Endothelial cell of umbilical vein (primary cell): Measurements from ENCODE around the gene XYLT1. TPM values are rescaled to one million over a fixed set of nuclear protein-coding genes. Genes with fewer than 3 reads are reported as not detected.

Experiments
- BruUV-seq: library from RNA; stranded (reverse); fragments of 400-500 nt; replicated peaks from 2 replicates; lab custom pipeline; 2021; lab: Mats Ljungman, UMichigan
- CTCF ChIA-PET: fragments of 300-600, 350-600 bp; sonication (Branson Sonifier 250); formaldehyde crosslinking; loops from one replicate; lab custom pipeline; 2021; ENCODE audit warnings: antibody characterized with exemption, inconsistent platforms; lab: Charles Lee
- POLR2A ChIA-PET: fragments of 300-600, 350-600 bp; sonication (Branson Sonifier 250); formaldehyde crosslinking; loops from one replicate; lab custom pipeline; 2021; ENCODE audit warnings: antibody characterized with exemption, inconsistent platforms; lab: Charles Lee
- DNase-seq: peaks from one replicate; pipeline ENCODE4 v3.0.0-alpha.2; 2011; ENCODE audit warnings: low read depth, low spot score
- FAIRE-seq: peaks from 2 replicates; lab custom pipeline; 2011; peaks lifted over from hg19 to GRCh38; lab: Jason Lieb, UNC
- H2AFZ ChIP-seq: 2 replicates; pipeline ENCODE4 v1.6.0; 2012; ENCODE audit warnings: low read depth, low read length, control low read depth, inconsistent platforms
- H3K27ac ChIP-seq: 2 replicates; pipeline ENCODE4 v1.5.1; 2011; ENCODE audit warnings: low read depth, mild to moderate bottlenecking, control low read depth, low read length, moderate library complexity; ENCODE audit not compliant: insufficient read depth
- H3K27me3 ChIP-seq, 2 experiments: 2 replicates each; pipeline versions ENCODE4 v1.6.0 to v1.6.1; 2011; ENCODE audit warnings: low read length in 2 of 2, mixed read lengths in 1 of 2; ENCODE audit not compliant: control insufficient read depth in 2 of 2, insufficient read depth in 2 of 2
- H3K36me3 ChIP-seq, 2 experiments: 2 replicates in 1 of 2; 3 replicates in 1 of 2; pipeline ENCODE4 v1.5.1; 2011; ENCODE audit warnings: low read length in 2 of 2, mild to moderate bottlenecking in 1 of 2, moderate library complexity in 1 of 2; ENCODE audit not compliant: control insufficient read depth in 2 of 2, insufficient read depth in 2 of 2; ENCODE audit errors: extremely low read depth in 1 of 2
- H3K4me1 ChIP-seq: 3 replicates; pipeline ENCODE4 v1.5.1; 2011; ENCODE audit warnings: mild to moderate bottlenecking, low read length; ENCODE audit not compliant: control insufficient read depth, insufficient read depth; ENCODE audit errors: extremely low read depth
- H3K4me2 ChIP-seq: 2 replicates; pipeline ENCODE4 v1.6.1; 2011; ENCODE audit warnings: low read length, control low read depth, mixed read lengths; ENCODE audit not compliant: insufficient read depth
- H3K4me3 ChIP-seq, 3 experiments: fragments of 200-600 bp in 1 of 3; sonication (generic), shearing (Covaris generic) in 1 of 3; replicated peaks in 1 of 3; 2 replicates each; pipeline ENCODE4 v1.5.1; 2011 to 2016; ENCODE audit warnings: control low read depth in 3 of 3, low read length in 3 of 3, mild to moderate bottlenecking in 2 of 3, inconsistent platforms in 1 of 3, low read depth in 1 of 3, moderate library complexity in 1 of 3; ENCODE audit not compliant: insufficient read depth in 1 of 3
- H3K79me2 ChIP-seq: 2 replicates; pipeline ENCODE4 v1.6.0; 2012; ENCODE audit warnings: low read length, inconsistent platforms; ENCODE audit not compliant: control insufficient read depth, insufficient read depth
- H3K9ac ChIP-seq: replicated peaks from 2 replicates; pipeline ENCODE3; 2011; ENCODE audit warnings: low read length, control low read depth; ENCODE audit not compliant: insufficient read depth; ENCODE audit errors: extremely low read depth
- H3K9me1 ChIP-seq: replicated peaks from 3 replicates; pipeline ENCODE4 v1.6.0; 2011; ENCODE audit warnings: mild to moderate bottlenecking, low read length; ENCODE audit not compliant: control insufficient read depth, insufficient read depth; ENCODE audit errors: extremely low read depth
- H3K9me3 ChIP-seq: replicated peaks from 2 replicates; pipeline ENCODE4 v1.5.1; 2012; ENCODE audit warnings: low read length, inconsistent platforms; ENCODE audit not compliant: control insufficient read depth, insufficient read depth
- H4K20me1 ChIP-seq: replicated peaks from 2 replicates; pipeline ENCODE3; 2011; ENCODE audit warnings: mild to moderate bottlenecking, low read length; ENCODE audit not compliant: control insufficient read depth, insufficient read depth; ENCODE audit errors: extremely low read depth
- CTCF ChIP-seq, 2 donors: IDR thresholded peaks; 1 replicate in 1 of 2; 2 replicates in 1 of 2; pipeline ENCODE4 v1.5.1; 2011; ENCODE audit warnings: low read length in 2 of 2, mild to moderate bottlenecking in 2 of 2, moderate library complexity in 2 of 2, control low read depth in 1 of 2, inconsistent platforms in 1 of 2, low read depth in 1 of 2; ENCODE audit not compliant: insufficient read depth in 1 of 2; ENCODE audit errors: extremely low read depth in 1 of 2
- EZH2 ChIP-seq: IDR thresholded peaks from 2 replicates; pipeline ENCODE4 v1.6.1; 2012; ENCODE audit warnings: borderline replicate concordance, low read depth, mild to moderate bottlenecking, moderate library complexity, low read length, inconsistent platforms; ENCODE audit not compliant: severe bottlenecking
- FOS ChIP-seq: IDR thresholded peaks from 2 replicates; pipeline ENCODE4 v1.6.1; 2011; ENCODE audit warnings: mild to moderate bottlenecking, low read length, moderate library complexity, borderline replicate concordance; ENCODE audit not compliant: insufficient read depth
- GATA2 ChIP-seq: IDR thresholded peaks from 2 replicates; pipeline ENCODE4 v1.7.0; 2011; ENCODE audit warnings: low read depth, mild to moderate bottlenecking, moderate library complexity, mixed read lengths, low read length; ENCODE audit not compliant: insufficient read length, insufficient read depth
- JUN ChIP-seq: IDR thresholded peaks from 2 replicates; pipeline ENCODE4 v1.6.1; 2011; ENCODE audit warnings: borderline replicate concordance, low read depth; ENCODE audit not compliant: insufficient read length, insufficient read depth
- MAX ChIP-seq: IDR thresholded peaks from 2 replicates; pipeline ENCODE4 v1.6.1; 2011; ENCODE audit not compliant: insufficient read depth, insufficient read length
- MYC ChIP-seq: IDR thresholded peaks from one replicate; pipeline ENCODE4 v1.6.1; 2011; ENCODE audit warnings: mild to moderate bottlenecking, low read depth, low read length
- POLR2A ChIP-seq: IDR thresholded peaks from 2 replicates; pipeline ENCODE4 v1.6.1; 2012; ENCODE audit warnings: low read depth, mild to moderate bottlenecking, control low read depth, low read length
- POLR2AphosphoS5 ChIP-seq: IDR thresholded peaks from 2 replicates; pipeline ENCODE4 v1.6.1; 2012; ENCODE audit warnings: low read depth, mild to moderate bottlenecking, control low read depth, low read length, moderate library complexity; ENCODE audit not compliant: insufficient read depth
- dilution Hi-C: fragments of 300-500 bp; cut with MboI; formaldehyde crosslinking; loops from one replicate; pipeline ENCODE4 v1.15.0; 2019; ENCODE audit warnings: low sequenced_read_pairs; ENCODE audit not compliant: extremely low pct_ligation_motif_present
- intact Hi-C: fragments of 100-400 bp; cut with micrococcal nuclease; formaldehyde crosslinking; loops from one replicate; pipeline ENCODE4 v1.10.0; 2022
- polyA plus RNA-seq, 4 experiments: library from polyadenylated mRNA; depleted of rRNA in 3 of 4; stranded (reverse) in 3 of 4; unstranded in 1 of 4; fragments of >200 nt; gene quantifications; 2 replicates each; pipeline versions ENCODE4 v1.2.1 to v1.2.3, GENCODE V29; 2011 to 2012; ENCODE audit warnings: missing spikeins in 1 of 4
- total RNA-seq: library from RNA; stranded (reverse); gene quantifications from 2 replicates; pipeline ENCODE4 v1.2.3, GENCODE V29; 2021

The XYLT1 gene
- total and polyA plus RNA-seq, 2 donors (not counting 3 experiments of a cell fraction or from before 2014, with no cell fraction given), result 0.63 to 2.9 TPM

- CTCF ChIA-PET, result no interaction called here
- Histone ChIP-seq H3K9ac (no peak overlapping the region), H2AFZ (no peak overlapping the region), H3K4me1 (no peaks in the 10 kb centered on the region), H3K79me2 (no peaks in the 10 kb centered on the region), H3K27me3 (no peaks in the 10 kb centered on the region), H3K4me2 (no peak overlapping the region), H3K27ac (no peak overlapping the region), H4K20me1 (no peaks in the 10 kb centered on the region), H3K36me3 (no peaks in the 10 kb centered on the region), H3K9me3 (no peaks in the 10 kb centered on the region), H3K4me3 (no peak overlapping the region), H3K9me1 (no peaks in the 10 kb centered on the region)
- BruUV-seq, result no TSS peak
- FAIRE-seq, result no peak
- POLR2A ChIA-PET, result no interaction called here
- DNase-seq, result no peak
- no peak for TF ChIP-seq MAX
- no peak for TF ChIP-seq GATA2
- TF ChIP-seq POLR2AphosphoS5, result no peak
- TF ChIP-seq JUN, result no peak
- intact Hi-C loops (no loop called here), dilution Hi-C loops (no loop called here)
Measured at GRCh38 chr16:17295948-17296347, 174.8 kb downstream of the XYLT1 start.

GRCh38 chr16:17294856-17295255, 175.9 kb downstream of the XYLT1 start:
- H2AFZ ChIP-seq, result no peak overlapping the region
- DNase-seq (no peak), FAIRE-seq (no peak)
- H3K27me3 ChIP-seq, result no peaks in the 10 kb centered on the region
- no peaks in the 10 kb centered on the region for H3K36me3 ChIP-seq
- H3K4me1 ChIP-seq, result no peaks in the 10 kb centered on the region
- H3K9me1 ChIP-seq, result no peaks in the 10 kb centered on the region
- CTCF ChIA-PET, result no interaction called here
- no peaks in the 10 kb centered on the region for H3K9me3 ChIP-seq
- no TSS peak for BruUV-seq
- TF ChIP-seq POLR2AphosphoS5 (no peak), POLR2A (no peak), JUN (no peak), MAX (no peak), CTCF (IDR thresholded peaks at IDR 0.05; ENCODE audit: extremely low read depth in 1 of 2, insufficient read depth in 1 of 2, low read depth in 1 of 2, low read length in 2 of 2) (no peak), EZH2 (no peak), GATA2 (no peak), MYC (no peak), FOS (no peak)
- H3K9ac ChIP-seq, result no peak overlapping the region
- no peaks in the 10 kb centered on the region for H3K79me2 ChIP-seq
- dilution Hi-C loops (no loop called here), intact Hi-C loops (no loop called here)
- H3K4me2 ChIP-seq, result no peak overlapping the region
- H3K27ac ChIP-seq, result no peak overlapping the region
- no peaks in the 10 kb centered on the region for H4K20me1 ChIP-seq
- H3K4me3 ChIP-seq, result no peak overlapping the region
- POLR2A ChIA-PET, result no interaction called here
